ENCODE results near the gene NUDCD3.
"Not testable (repeated sequence)": the region's sequence is repeated elsewhere in the genome, so short reads cannot be mapped to it uniquely, and the experiment has no call there.

Gene NUDCD3

GRCh38 chr7:44518761-44519160, 28.3 kb upstream of the NUDCD3 start:
- in situ Hi-C loops (cut with MboI; ENCODE audit: low sequenced_read_pairs): no loop called here

GRCh38 chr7:44517175-44517574, 26.7 kb upstream of the NUDCD3 start:
- in situ Hi-C loops (cut with MboI; ENCODE audit: low sequenced_read_pairs): no loop called here

GRCh38 chr7:44515590-44516268, 25.3 kb upstream of the NUDCD3 start:
- in situ Hi-C loops (cut with MboI; ENCODE audit: low sequenced_read_pairs): no loop called here

GRCh38 chr7:44512736-44513135, 22.3 kb upstream of the NUDCD3 start:
- in situ Hi-C loops (cut with MboI; ENCODE audit: low sequenced_read_pairs): no loop called here

- in situ Hi-C loops (cut with MboI; ENCODE audit: low sequenced_read_pairs): no loop called here
Observed at GRCh38 chr7:44511863-44512468, 21.5 kb upstream of the NUDCD3 start.

- in situ Hi-C loops (cut with MboI; ENCODE audit: low sequenced_read_pairs): no loop called here
Observed at GRCh38 chr7:44511236-44511635, 20.8 kb upstream of the NUDCD3 start.

GRCh38 chr7:44508328-44509030, 18.0 kb upstream of the NUDCD3 start:
- in situ Hi-C loops (cut with MboI; ENCODE audit: low sequenced_read_pairs): no loop called here

GRCh38 chr7:44506592-44507288, 16.3 kb upstream of the NUDCD3 start:
- in situ Hi-C loops (cut with MboI; ENCODE audit: low sequenced_read_pairs): not testable (repeated sequence)

GRCh38 chr7:44505595-44505994, 15.1 kb upstream of the NUDCD3 start:
- in situ Hi-C loops (cut with MboI; ENCODE audit: low sequenced_read_pairs): no loop called here

GRCh38 chr7:44498230-44498954, 7.9 kb upstream of the NUDCD3 start:
- in situ Hi-C loops (cut with MboI; ENCODE audit: low sequenced_read_pairs): no loop called here

- in situ Hi-C loops (cut with MboI; ENCODE audit: low sequenced_read_pairs): no loop called here
Observed at GRCh38 chr7:44497155-44498027, 6.9 kb upstream of the NUDCD3 start.

- in situ Hi-C loops (cut with MboI; ENCODE audit: low sequenced_read_pairs): no loop called here
Observed at GRCh38 chr7:44496385-44496784, 5.9 kb upstream of the NUDCD3 start.

GRCh38 chr7:44494960-44495359, 4.5 kb upstream of the NUDCD3 start:
- in situ Hi-C loops (cut with MboI; ENCODE audit: low sequenced_read_pairs): no loop called here

- in situ Hi-C loops (cut with MboI; ENCODE audit: low sequenced_read_pairs): no loop called here
Observed at GRCh38 chr7:44491229-44491628, 771 bp upstream of the NUDCD3 start.

GRCh38 chr7:44489955-44490350, 505 bp downstream of the NUDCD3 start:
- in situ Hi-C loops (cut with MboI; ENCODE audit: low sequenced_read_pairs): no loop called here

GRCh38 chr7:44488955-44489354, 1.5 kb downstream of the NUDCD3 start:
- in situ Hi-C loops (cut with MboI; ENCODE audit: low sequenced_read_pairs): no loop called here

- in situ Hi-C loops (cut with MboI; ENCODE audit: low sequenced_read_pairs): no loop called here
Observed at GRCh38 chr7:44486693-44487092, 3.8 kb downstream of the NUDCD3 start.

GRCh38 chr7:44486001-44486400, 4.5 kb downstream of the NUDCD3 start:
- in situ Hi-C loops (cut with MboI; ENCODE audit: low sequenced_read_pairs): no loop called here

GRCh38 chr7:44484482-44485313, 5.8 kb downstream of the NUDCD3 start:
- in situ Hi-C loops (cut with MboI; ENCODE audit: low sequenced_read_pairs): no loop called here
